ENCODE measurements around the gene UBE2I. TPM values are rescaled to one million over a fixed set of nuclear protein-coding genes. Genes with fewer than 3 reads are reported as not detected.

The UBE2I gene
- total RNA-seq, 1 experiment from 2014 or later = 361 TPM

- ChIA-PET CTCF (no interaction called here), POLR2A (ENCODE audit: low non-redundant PET) (no interaction called here)
- H3K4me3 ChIP-seq (ENCODE audit: low read depth, low read length, poor library complexity, severe bottlenecking) = no peak overlapping the region
- no peaks in the 10 kb centered on the region for H3K9me3 ChIP-seq (ENCODE audit: low read depth, low read length, poor library complexity, severe bottlenecking)
- H3K27ac ChIP-seq (ENCODE audit: low read depth, low read length, poor library complexity, severe bottlenecking) = no peak overlapping the region
- TF ChIP-seq EZH2 (IDR thresholded peaks at IDR 0.05; ENCODE audit: borderline replicate concordance, low read depth, low read length, poor library complexity, severe bottlenecking) = no peak
- TF ChIP-seq CTCF (conservative IDR thresholded peaks at IDR 0.05; ENCODE audit: low read depth, low read length) = no peak
- peaks cover 22% of the 10 kb centered on the region for H3K4me1 ChIP-seq (ENCODE audit: insufficient read depth, low read length, poor library complexity, severe bottlenecking)
- DNase-seq (ENCODE audit: low spot score) = no peak
- intact Hi-C loops (cut with micrococcal nuclease; ENCODE audit: unreplicated experiment) = no loop called here
- H3K27me3 ChIP-seq (replicated peaks; ENCODE audit: insufficient read depth, low read depth, low read length, poor library complexity) = no peaks in the 10 kb centered on the region
- BruUV-seq (replicated peaks) = no TSS peak
- no peaks in the 10 kb centered on the region for H3K36me3 ChIP-seq (ENCODE audit: insufficient read depth, low read length, poor library complexity, severe bottlenecking)
These were observed 29.4 kb upstream of the UBE2I start for GRCh38 chr16:1279945-1280589.

- POLR2A ChIA-PET (ENCODE audit: low non-redundant PET) = no interaction called here
- Histone ChIP-seq H3K4me1 (ENCODE audit: insufficient read depth, low read length, poor library complexity, severe bottlenecking) (peaks cover 22% of the 10 kb centered on the region), H3K4me3 (ENCODE audit: low read depth, low read length, poor library complexity, severe bottlenecking) (no peak overlapping the region), H3K27me3 (replicated peaks; ENCODE audit: insufficient read depth, low read depth, low read length, poor library complexity) (no peaks in the 10 kb centered on the region), H3K36me3 (ENCODE audit: insufficient read depth, low read length, poor library complexity, severe bottlenecking) (no peaks in the 10 kb centered on the region), H3K27ac (ENCODE audit: low read depth, low read length, poor library complexity, severe bottlenecking) (no peak overlapping the region), H3K9me3 (ENCODE audit: low read depth, low read length, poor library complexity, severe bottlenecking) (no peaks in the 10 kb centered on the region)
- TF ChIP-seq EZH2 (IDR thresholded peaks at IDR 0.05; ENCODE audit: borderline replicate concordance, low read depth, low read length, poor library complexity, severe bottlenecking) (no peak), CTCF (conservative IDR thresholded peaks at IDR 0.05; ENCODE audit: low read depth, low read length) (no peak)
- intact Hi-C loops (cut with micrococcal nuclease; ENCODE audit: unreplicated experiment) = no loop called here
- DNase-seq (ENCODE audit: low spot score) = no peak
- BruUV-seq (replicated peaks) = no TSS peak
- CTCF ChIA-PET = no interaction called here
These were observed 28.7 kb upstream of the UBE2I start for GRCh38 chr16:1280783-1281182.

- H3K4me3 ChIP-seq (ENCODE audit: low read depth, low read length, poor library complexity, severe bottlenecking) = no peak overlapping the region
- ChIA-PET POLR2A (ENCODE audit: low non-redundant PET) (no interaction called here), CTCF (no interaction called here)
- TF ChIP-seq EZH2 (IDR thresholded peaks at IDR 0.05; ENCODE audit: borderline replicate concordance, low read depth, low read length, poor library complexity, severe bottlenecking) = no peak
- no peak for TF ChIP-seq CTCF (conservative IDR thresholded peaks at IDR 0.05; ENCODE audit: low read depth, low read length)
- H3K4me1 ChIP-seq (ENCODE audit: insufficient read depth, low read length, poor library complexity, severe bottlenecking) = peaks cover 22% of the 10 kb centered on the region
- no peaks in the 10 kb centered on the region for H3K9me3 ChIP-seq (ENCODE audit: low read depth, low read length, poor library complexity, severe bottlenecking)
- no TSS peak for BruUV-seq (replicated peaks)
- intact Hi-C loops (cut with micrococcal nuclease; ENCODE audit: unreplicated experiment) = no loop called here
- no peaks in the 10 kb centered on the region for H3K36me3 ChIP-seq (ENCODE audit: insufficient read depth, low read length, poor library complexity, severe bottlenecking)
- no peak overlapping the region for H3K27ac ChIP-seq (ENCODE audit: low read depth, low read length, poor library complexity, severe bottlenecking)
- DNase-seq (ENCODE audit: low spot score) = no peak
- no peaks in the 10 kb centered on the region for H3K27me3 ChIP-seq (replicated peaks; ENCODE audit: insufficient read depth, low read depth, low read length, poor library complexity)
These were observed 27.9 kb upstream of the UBE2I start for GRCh38 chr16:1281517-1281916.

Data from A673 (cell line).